HG02642 (cell line): ENCODE data around the gene MRPS7.
A peak's percentile ranks its signal among the peaks of the same experiment; 100 is the strongest.
"Not testable (repeated sequence)": the region's sequence is repeated elsewhere in the genome, so short reads cannot be mapped to it uniquely, and the experiment has no call there.

Source experiments
- ATAC-seq: cut with Tn5 transposase; IDR thresholded peaks from one replicate; pipeline ENCODE4 v1.9.1; 2021; ENCODE audit warnings: mild to moderate bottlenecking; ENCODE audit not compliant: unreplicated experiment, poor library complexity

The MRPS7 gene

GRCh38 chr17:75270218-75270965 is 8.7 kb downstream of the MRPS7 start:
- ATAC-seq, result peak; percentile 41

DNA sequence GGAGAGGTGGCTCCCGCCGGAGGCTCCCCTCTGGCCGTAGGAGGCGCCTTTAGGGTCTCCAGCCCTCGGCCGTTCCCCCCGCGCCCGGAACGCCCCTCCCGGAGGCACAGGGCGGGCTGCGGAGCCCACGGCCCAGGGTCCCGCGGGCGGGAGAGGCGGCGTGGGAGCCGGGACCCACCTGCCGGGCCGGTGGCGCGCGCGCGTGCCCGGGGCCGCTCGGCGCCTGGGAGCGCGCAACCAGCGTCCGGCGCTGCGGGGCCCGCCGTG is 9.2 kb downstream of the MRPS7 start, which contains the start of gene MIF4GD:
Gene MIF4GD, minus strand, starts transcription at position 266 of the 267 bp plus-strand sequence. CDS start 1,036 bp downstream, outside the sequence.
- no peak for ATAC-seq

GRCh38 chr17:75271233-75271954 is 9.7 kb downstream of the MRPS7 start:
- peak; percentile 76 for ATAC-seq

DNA sequence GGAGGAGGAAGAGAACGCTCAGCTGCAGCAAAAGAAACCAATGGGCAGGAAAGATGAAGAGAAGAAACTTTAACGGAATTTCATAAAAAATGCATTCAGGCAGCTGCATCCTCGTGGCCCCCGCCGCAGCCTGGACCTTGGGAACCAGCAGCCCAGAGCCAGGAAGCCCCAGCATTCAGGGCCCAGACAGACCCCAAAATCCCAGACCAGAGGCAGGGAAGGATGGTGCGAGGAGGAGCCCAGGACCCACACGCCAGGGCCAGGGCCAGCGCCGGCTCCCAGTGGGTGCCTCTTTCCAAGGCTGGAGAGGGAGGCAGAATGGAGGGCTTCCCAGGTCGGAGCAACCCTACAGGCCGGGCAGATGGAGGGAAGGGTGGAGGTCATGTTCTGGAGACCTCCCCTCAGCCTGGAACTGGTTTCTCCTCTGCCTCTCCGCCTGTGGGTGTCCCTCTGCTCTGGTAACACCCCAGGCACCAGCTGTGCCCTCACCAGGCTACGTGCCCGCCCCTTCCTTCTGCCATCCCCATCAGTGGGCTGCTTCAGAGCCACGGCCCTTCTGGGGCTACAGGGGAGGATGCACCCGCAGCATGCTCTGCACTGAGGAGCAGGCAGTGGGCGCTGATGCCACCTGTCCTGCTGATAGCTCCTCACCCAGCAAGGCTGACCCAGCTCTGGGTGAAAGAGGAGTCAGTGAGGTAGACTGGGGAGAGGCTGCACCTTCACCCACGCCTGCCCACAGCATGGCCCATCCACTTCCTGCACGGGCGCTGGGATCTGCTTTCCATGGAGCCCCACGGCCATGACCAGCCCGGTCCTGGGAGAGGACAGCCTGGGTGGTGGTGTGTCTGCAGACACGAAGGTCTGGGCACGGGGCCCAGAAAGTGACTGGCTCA is 10.5 kb downstream of the MRPS7 start:
- ATAC-seq, result no peak

DNA sequence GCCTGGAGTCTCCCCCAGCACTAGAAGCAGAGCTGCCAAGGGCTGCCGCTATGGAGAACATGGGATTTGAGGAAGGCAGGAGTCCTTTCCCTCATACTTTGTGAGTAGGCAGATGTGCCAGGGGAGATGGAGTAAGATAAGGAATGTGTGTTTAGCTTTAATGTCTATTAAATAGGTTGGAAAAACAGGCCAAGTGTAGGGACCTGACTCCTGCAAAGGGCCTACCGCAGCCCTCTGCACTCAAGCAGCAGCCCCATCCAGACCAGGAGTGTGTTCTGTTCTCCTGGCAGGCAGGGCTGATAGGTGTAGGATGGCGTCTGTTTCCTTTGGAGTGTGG is 11.1 kb downstream of the MRPS7 start:
- ATAC-seq, result no peak

GRCh38 chr17:75273977-75274708 is 12.5 kb downstream of the MRPS7 start:
- ATAC-seq, result no peak

- ATAC-seq, result no peak
These were observed 16.0 kb downstream of the MRPS7 start for GRCh38 chr17:75277664-75278071.

DNA sequence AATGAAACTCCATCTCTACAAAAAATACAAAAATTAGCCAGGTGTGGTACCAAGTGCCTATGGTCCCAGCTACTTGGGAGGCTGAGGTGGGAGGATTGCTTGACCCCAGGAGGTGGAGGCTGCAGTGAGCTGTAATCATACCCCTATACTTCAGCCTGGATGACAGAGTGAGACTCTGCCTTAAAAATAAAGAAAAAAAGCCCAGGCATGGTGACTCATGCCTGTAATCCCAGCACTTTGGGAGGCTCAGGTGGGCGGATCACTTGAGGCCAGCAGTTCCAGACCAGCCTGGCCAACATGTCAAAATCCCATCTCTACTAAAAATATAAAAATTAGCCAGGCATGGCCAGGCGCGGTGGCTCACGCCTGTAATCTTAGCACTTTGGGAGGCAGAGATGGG is 18.5 kb downstream of the MRPS7 start:
- ATAC-seq, result not testable (repeated sequence)

GRCh38 chr17:75285123-75285522 is 23.4 kb downstream of the MRPS7 start:
- no peak for ATAC-seq

- no peak for ATAC-seq
These were observed 25.5 kb downstream of the MRPS7 start for GRCh38 chr17:75287221-75287620.

DNA sequence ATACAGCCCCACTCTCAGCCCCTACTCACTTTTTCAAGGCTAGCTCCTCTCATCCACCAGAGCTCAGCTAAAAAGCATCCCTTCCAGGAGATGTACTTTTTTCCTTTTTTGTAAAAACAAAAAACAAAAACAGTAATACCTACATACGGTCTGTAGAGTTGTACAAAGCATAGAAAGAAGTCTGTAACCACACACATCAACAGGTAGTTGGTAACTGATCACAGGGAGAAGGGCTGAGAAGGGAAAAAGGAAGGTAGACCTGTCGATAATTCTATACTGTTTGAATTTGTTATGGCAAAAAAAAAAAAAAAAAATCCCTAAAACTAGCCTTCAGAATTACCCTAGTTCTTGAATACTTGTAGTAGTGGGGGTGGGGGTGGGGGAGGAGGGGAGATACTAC is 26.7 kb downstream of the MRPS7 start:
- ATAC-seq, result no peak

DNA sequence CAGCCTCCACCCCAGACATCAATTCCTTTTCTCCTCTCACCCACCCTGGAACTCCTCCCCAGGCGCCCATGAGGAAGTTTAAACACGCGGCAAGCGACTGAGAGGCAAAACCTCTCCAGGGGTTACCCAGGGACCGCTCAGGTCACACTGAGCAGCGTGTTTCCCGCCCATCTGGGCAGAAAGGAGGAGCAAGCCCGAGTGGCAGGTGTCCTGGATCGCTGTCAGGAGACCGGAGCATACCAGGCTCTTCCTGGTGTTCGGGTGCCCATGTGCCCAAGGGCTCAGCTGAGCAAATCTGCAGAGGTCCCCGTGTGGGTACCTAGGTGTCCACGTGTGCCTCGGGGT is 27.1 kb downstream of the MRPS7 start:
- peak; percentile 18 for ATAC-seq

DNA sequence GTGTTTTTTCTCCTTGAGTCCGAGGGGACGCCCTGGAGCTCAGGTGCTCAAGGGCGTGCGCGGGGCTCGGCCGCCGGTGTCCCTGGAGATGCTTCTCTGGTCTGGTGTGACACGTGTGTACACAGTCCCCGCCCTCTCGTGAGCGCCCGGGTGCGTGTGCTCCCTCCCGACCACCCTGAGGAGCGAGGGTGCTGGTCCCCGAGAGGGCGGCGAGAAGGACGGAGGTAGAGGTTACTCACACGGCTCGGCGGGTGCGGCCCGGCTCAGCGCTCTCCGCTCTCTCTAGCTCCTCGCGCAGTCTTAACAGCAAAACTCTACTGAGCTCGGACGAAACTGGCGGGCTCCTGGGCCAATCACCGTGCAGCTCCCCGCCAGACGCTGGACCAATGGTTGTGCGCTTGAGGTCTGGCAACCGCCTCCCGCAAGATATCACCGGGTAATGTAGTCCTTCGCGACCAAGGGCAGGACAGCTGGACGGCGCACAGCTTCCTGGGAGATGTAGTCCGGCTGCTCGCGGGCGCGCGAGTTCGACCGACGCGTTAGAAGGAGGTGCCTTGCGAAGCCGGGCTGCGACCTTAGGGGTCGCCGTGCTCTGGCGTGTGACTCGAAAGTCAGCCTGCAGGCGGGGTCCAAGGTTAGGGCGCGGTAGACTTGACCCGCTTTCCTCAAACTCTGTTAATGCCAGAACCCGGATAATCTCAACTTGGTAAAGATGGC is 27.6 kb downstream of the MRPS7 start, which contains the start of gene SLC25A19:
Gene SLC25A19, minus strand, starts transcription at position 319 of the 717 bp plus-strand sequence. CDS start 2,669 bp downstream, outside the sequence.
- peak; percentile 91 for ATAC-seq

- ATAC-seq, result peak; percentile 28
These were observed 28.2 kb downstream of the MRPS7 start for GRCh38 chr17:75289832-75290337.

DNA sequence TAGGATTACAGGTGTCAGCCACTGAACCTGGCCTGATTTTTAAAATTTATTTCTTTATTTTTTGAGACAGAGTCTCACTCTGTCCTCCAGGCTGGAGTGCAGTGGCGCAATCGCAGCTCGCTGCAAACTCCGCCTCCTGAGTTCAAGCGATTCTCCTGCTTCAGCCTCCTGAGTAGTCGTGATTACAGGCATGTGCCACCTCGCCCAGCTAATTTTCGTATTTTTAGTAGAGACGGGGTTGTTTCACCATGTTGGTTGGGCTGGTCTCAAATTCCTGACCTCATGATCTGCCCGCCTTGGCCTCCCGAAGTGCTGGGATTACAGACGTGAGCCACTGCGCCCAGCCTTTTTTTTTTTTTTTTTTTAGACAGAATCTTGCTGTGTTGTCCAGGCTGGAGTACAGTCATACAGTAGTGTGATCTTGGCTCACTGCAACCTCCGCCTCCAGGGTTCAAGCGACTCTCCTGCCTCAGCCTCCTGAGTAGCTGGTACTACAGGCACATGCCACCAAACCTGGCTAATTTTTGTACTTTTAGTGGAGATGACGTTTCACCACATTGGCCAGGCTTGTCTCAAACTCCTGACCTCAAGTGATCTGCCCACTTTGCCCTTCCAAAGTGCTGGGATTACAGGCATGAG is 31.2 kb downstream of the MRPS7 start:
- ATAC-seq, result not testable (repeated sequence)

GRCh38 chr17:75295201-75296158 is 33.8 kb downstream of the MRPS7 start:
- peak; percentile 61 for ATAC-seq

DNA sequence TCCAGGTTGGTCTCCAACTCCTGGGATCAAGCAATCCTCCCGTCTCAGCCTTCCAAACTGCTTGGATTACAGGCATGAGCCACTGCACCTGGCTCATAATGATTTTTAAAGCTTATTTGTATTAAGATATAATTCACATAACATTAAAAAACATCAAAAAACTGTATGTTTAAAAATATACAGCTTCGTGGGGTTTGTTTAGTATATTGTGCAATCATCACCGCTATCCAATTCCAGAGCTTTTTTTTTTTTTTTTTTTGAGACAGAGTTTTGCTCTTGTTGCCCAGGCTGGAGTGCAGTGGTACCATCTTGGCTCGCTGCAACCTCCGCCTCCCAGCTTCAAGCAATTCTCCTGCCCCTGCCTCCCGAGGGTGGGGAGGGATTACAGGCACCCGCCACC is 38.6 kb downstream of the MRPS7 start:
- ATAC-seq, result no peak

DNA sequence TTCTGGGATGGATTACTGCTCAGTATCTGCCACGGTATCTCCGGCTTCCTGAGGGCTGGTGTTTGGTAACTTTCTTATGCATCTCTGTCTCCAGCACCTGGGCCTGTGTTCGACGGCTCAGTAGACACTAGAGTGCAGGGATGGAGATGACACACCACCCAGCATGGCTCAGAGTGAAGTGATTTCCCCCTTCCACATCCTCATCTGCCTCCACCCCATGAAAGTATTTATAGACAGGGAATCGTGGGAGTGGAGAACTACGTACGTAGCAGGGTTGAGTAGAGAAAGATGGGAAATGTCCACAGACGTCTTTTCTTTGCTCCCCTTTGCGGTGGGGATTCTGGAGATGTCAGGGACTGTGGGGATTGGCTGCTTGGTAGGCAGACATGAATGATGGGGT is 39.4 kb downstream of the MRPS7 start:
- no peak for ATAC-seq
